ENCODE results near the gene POP4. TPM values are rescaled to one million over a fixed set of nuclear protein-coding genes. Genes with fewer than 3 reads are reported as not detected.

The POP4 gene
- total and polyA plus RNA-seq, 2 of the 4 experiments (the other 2 are of a cell fraction), result 65.1 to 87.2 TPM

DNA sequence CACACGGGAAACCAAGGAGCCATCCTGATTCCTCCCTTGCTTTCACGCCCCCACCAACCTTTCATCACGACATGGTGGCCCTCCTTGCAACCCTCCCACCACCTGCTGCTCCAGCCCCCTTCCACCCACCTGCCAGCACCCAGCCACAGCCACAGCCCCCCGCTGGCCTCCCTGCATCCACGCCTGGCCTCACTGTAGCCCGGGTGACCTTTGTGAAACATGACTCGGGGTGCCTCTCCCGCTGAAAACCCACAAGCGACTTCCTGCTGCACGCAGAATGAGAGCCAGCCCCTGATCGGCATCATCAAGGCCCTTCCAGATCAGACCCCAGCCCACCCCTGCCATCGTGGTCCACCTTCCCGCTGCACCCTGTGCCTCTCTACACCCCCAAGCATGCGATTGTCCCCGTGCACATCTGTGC is 14.9 kb downstream of the POP4 start:
- no peak overlapping the region for H2BK5ac ChIP-seq (ENCODE audit: low read depth, low read length, poor library complexity, severe bottlenecking)
- H2BK15ac ChIP-seq (ENCODE audit: low read depth, low read length), result no peak overlapping the region
- dilution Hi-C loops (cut with HindIII; ENCODE audit: low sequenced_read_pairs, unreplicated experiment) (no loop called here), intact Hi-C loops (cut with micrococcal nuclease) (no loop called here), in situ Hi-C loops (cut with MboI; ENCODE audit: low sequenced_read_pairs) (no loop called here)
- no peak overlapping the region for H4K8ac ChIP-seq (ENCODE audit: low read depth in 2 of 2, low read length in 2 of 2)
- POLR2A ChIA-PET (ENCODE audit: unreplicated experiment), result no interaction called here
- CTCF ChIA-PET, result interaction anchor here (1.5 kb wide), 1 partner anchor 10 kb away, joined by 4 read pairs; no protein-coding TSS in a partner anchor
- H2AFZ ChIP-seq (replicated peaks; ENCODE audit: low read length, poor library complexity), result peak overlapping the region; percentile 34
- H3K56ac ChIP-seq (ENCODE audit: extremely low read depth, insufficient read depth, low read length), result no peak overlapping the region
- no peaks in the 10 kb centered on the region for H3K9me1 ChIP-seq (ENCODE audit: insufficient read depth, low read length)
- no peaks in the 10 kb centered on the region for H3K4me1 ChIP-seq (ENCODE audit: control insufficient read depth, insufficient read depth, low read length)
- TF ChIP-seq FOS (IDR thresholded peaks at IDR 0.05; ENCODE audit: low read depth, low read length) (no peak), CEBPB (IDR thresholded peaks at IDR 0.05; ENCODE audit: low read depth, low read length) (no peak), RCOR1 (IDR thresholded peaks at IDR 0.05; ENCODE audit: insufficient replicate concordance, low read length) (no peak), BHLHE40 (IDR thresholded peaks at IDR 0.05; ENCODE audit: low read depth, low read length) (no peak), POLR2A (IDR thresholded peaks at IDR 0.05; ENCODE audit: low read depth, low read length) (no peak), SMC3 (IDR thresholded peaks at IDR 0.05; ENCODE audit: low read depth, low read length) (no peak), CHD1 (IDR thresholded peaks at IDR 0.05; ENCODE audit: low read depth, low read length) (no peak), RFX5 (IDR thresholded peaks at IDR 0.05; ENCODE audit: low read depth, low read length) (no peak)
- TF ChIP-seq, protein P1, sequence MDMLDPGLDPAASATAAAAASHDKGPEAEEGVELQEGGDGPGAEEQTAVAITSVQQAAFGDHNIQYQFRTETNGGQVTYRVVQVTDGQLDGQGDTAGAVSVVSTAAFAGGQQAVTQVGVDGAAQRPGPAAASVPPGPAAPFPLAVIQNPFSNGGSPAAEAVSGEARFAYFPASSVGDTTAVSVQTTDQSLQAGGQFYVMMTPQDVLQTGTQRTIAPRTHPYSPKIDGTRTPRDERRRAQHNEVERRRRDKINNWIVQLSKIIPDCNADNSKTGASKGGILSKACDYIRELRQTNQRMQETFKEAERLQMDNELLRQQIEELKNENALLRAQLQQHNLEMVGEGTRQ (IDR thresholded peaks at IDR 0.05; ENCODE audit: low read depth, low read length), result no peak
- no TSS peak for BruUV-seq (replicated peaks)
- DNase-seq, result no peak
- no peak overlapping the region for H4K91ac ChIP-seq (ENCODE audit: insufficient read depth, low read depth, low read length)
- no peaks in the 10 kb centered on the region for H4K20me1 ChIP-seq (ENCODE audit: insufficient read depth, low read length)
- no peak overlapping the region for H3K4ac ChIP-seq (ENCODE audit: low read depth, low read length)
- H3K18ac ChIP-seq (ENCODE audit: low read depth, low read length), result no peak overlapping the region
- no peak overlapping the region for H3K9ac ChIP-seq (ENCODE audit: low read depth, low read length)
- no peak overlapping the region for H3K23ac ChIP-seq (ENCODE audit: low read depth, low read length)
- ATAC-seq (ENCODE audit: low read depth), result no peak
- no peaks in the 10 kb centered on the region for H3K79me1 ChIP-seq (ENCODE audit: low read depth in 1 of 2, low read length in 2 of 2)
- no peak overlapping the region for H3K14ac ChIP-seq (replicated peaks; ENCODE audit: low read depth, low read length)
- peaks cover 7% of the 10 kb centered on the region; the same call in 1 of the 2 replicates for H3K36me3 ChIP-seq (ENCODE audit: control insufficient read depth, insufficient read depth, low read length)
- H3K4me3 ChIP-seq (ENCODE audit: insufficient read depth, low read depth, low read length), result no peak overlapping the region
- no peaks in the 10 kb centered on the region; the same call in 1 of the 2 replicates for H3K27me3 ChIP-seq (ENCODE audit: control insufficient read depth, insufficient read depth, low read length)
- no peak overlapping the region for H3K27ac ChIP-seq (ENCODE audit: insufficient read depth, low read length)
- H3K4me2 ChIP-seq (ENCODE audit: low read depth, low read length), result no peak overlapping the region
- H2BK120ac ChIP-seq (ENCODE audit: low read depth, low read length), result no peak overlapping the region
- 80% methylated on average over 1 of the region's 15 CpGs; no CpG with 5 or more reads in 1 of the 2 experiments for WGBS, 2 experiments (ENCODE audit: extremely low coverage in 2 of 2, insufficient read length in 1 of 2)
- no peaks in the 10 kb centered on the region for H3K9me3 ChIP-seq (ENCODE audit: control insufficient read depth, insufficient read depth, low read length)
- H2BK20ac ChIP-seq (ENCODE audit: low read depth, low read length), result no peak overlapping the region
- H4K5ac ChIP-seq (ENCODE audit: low read depth, low read length), result no peak overlapping the region
- H2AK9ac ChIP-seq (replicated peaks; ENCODE audit: low read depth, low read length, poor library complexity), result no peak overlapping the region
- H2AK5ac ChIP-seq (ENCODE audit: low read depth, low read length), result no peak overlapping the region
